Peyer's patch (tissue), 4 donors: ENCODE measurements around the gene AKR7A3. TPM values are rescaled to one million over a fixed set of nuclear protein-coding genes. Genes with fewer than 3 reads are reported as not detected.
"Not testable (repeated sequence)": the region's sequence is repeated elsewhere in the genome, so short reads cannot be mapped to it uniquely, and the experiment has no call there.

ENCODE experiments used
- DNase-seq, 3 donors: peaks; one replicate each; pipeline ENCODE4 v3.0.0-alpha.2; 2017 to 2019
- H3K27ac ChIP-seq, 4 donors: fragments of 200-600 bp; sonication (generic); one replicate each; pipeline ENCODE4 v1.5.1; 2016 to 2019
- H3K27me3 ChIP-seq, 2 donors: fragments of 200-600 bp; sonication (generic); one replicate each; pipeline ENCODE4 v1.5.1; 2019
- H3K36me3 ChIP-seq, 3 donors: fragments of 200-600 bp; sonication (generic); one replicate each; pipeline ENCODE4 v1.5.1; 2016 to 2019
- H3K4me1 ChIP-seq, 4 donors: fragments of 200-600 bp; sonication (generic); one replicate each; pipeline ENCODE4 v1.5.1; 2016 to 2019
- H3K4me3 ChIP-seq, 4 donors: fragments of 200-600 bp; sonication (generic); 1 replicate in 3 of 4; 2 replicates in 1 of 4; pipeline ENCODE4 v1.5.1; 2016 to 2019; ENCODE audit warnings: mild to moderate bottlenecking in 1 of 4
- H3K9me3 ChIP-seq, 4 donors: fragments of 200-600 bp; sonication (generic); one replicate each; pipeline ENCODE4 v1.5.1; 2016 to 2019; ENCODE audit warnings: mild to moderate bottlenecking in 1 of 4
- POLR2A ChIP-seq, 2 donors: fragments of 450-650 bp; IDR thresholded peaks; one replicate each; pipeline ENCODE4 v1.5.1; 2017; ENCODE audit warnings: antibody characterized with exemption in 2 of 2, mild to moderate bottlenecking in 2 of 2, moderate library complexity in 2 of 2
- total RNA-seq, 4 donors: library from RNA; depleted of rRNA; stranded (reverse); fragments of >200 nt; gene quantifications; one replicate each; pipeline ENCODE4 v1.1.0, GENCODE V29; 2016
- TF ChIP-seq, protein P1 (sequence below), 6 experiments: fragments of 450-650 bp in 4 of 6; fragments of 200-600 bp in 2 of 6; sonication (generic) in 1 of 6; IDR thresholded peaks; one replicate each; pipeline ENCODE4 v1.5.1; 2017 to 2019; ENCODE audit warnings: antibody characterized with exemption in 6 of 6, mild to moderate bottlenecking in 3 of 6, moderate library complexity in 1 of 6

Gene AKR7A3
- total RNA-seq, 4 donors from 2014 or later = 60.2 to 574 (median 416) TPM

DNA sequence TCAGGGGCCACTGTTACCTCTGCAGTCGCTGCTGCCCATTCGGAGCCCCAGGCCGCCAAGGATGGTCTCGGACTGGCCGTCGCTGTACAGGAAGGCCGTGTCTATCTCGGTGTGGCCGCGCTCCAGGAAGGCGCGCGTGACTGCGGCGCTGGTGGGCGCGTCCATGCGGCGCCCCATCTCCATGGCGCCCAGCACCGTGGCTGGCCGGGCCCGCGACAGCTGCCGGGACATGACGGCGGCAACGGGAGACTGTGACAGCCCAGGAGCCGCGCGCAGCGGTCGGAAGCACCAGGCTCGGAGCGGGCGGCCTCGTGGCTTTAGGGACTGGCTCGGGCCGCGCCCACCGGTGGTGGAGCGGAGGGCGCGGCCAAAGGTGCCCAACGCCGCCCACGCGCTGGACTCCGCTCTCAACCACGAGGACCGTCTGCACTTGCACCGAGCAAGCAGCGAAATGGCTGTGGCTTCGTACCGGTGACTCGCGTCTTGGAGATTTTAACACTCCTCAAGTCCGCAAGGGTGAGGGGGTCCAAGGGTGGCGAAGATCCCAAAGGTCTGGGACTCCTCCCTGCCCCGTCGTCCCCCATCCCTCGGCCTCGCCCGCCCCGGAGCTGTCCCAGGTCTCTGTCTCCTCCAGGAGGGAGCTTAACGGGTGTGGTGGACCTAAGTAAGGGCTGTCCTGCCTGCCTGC is 14.6 kb downstream of the AKR7A3 start:
- not testable (repeated sequence) for H3K36me3 ChIP-seq, H3K27me3 ChIP-seq, H3K9me3 ChIP-seq
- peak overlapping the region in 3 of 4 donors; percentile 57 to 93 (median 90) for H3K27ac ChIP-seq
- peak in 2 of 3 donors; percentile 82 to 85 for DNase-seq
- H3K4me1 ChIP-seq = peaks cover 0 to 12% (median 0%) of the 10 kb centered on the region in 4 donors
- peak; percentile 46 to 58 for TF ChIP-seq POLR2A (IDR thresholded peaks at IDR 0.05)
- H3K4me3 ChIP-seq = peak overlapping the region in 2 of 4 donors; percentile 42 to 60

DNA sequence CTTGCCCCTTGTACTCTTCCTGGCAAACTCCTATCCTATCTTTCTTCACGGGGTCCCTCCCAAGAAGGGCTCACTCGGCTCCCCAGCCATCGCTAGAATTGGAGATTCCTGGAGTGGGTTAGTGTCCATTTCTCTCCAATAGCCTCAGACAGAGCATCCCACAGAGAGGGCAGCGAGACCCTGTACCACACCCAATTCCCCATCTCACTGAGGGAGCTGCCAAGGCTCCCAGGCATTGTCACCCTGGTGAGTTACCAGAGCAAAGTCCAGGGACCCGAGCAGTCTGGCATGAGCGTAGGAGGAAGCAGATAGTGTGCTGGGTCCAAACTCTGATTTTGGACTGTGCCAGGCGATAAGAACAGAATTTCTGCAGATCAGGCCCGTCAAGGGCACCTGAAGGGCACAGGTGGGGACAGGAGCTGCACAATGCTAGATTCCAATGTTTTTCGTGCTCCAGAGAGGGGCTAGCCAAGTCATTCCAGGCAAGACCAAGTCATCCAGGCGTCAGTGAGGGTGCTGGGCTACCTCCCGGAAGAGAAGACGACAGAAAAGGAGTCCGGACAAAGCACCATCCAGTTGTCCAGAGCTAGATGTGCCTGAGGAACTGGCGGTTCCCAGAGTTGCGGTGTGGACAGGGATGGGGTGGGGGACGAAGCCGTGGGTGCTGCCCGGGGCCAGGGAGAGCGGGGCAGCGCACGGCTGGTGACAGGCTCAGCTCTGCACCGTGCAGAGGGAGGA is 15.3 kb downstream of the AKR7A3 start:
- H3K9me3 ChIP-seq = no peaks in the 10 kb centered on the region
- H3K27ac ChIP-seq = peak overlapping the region in 3 of 4 donors; percentile 57 to 93 (median 90)
- peak; percentile 25 to 35 for TF ChIP-seq POLR2A (IDR thresholded peaks at IDR 0.05)
- TF ChIP-seq, protein P1, sequence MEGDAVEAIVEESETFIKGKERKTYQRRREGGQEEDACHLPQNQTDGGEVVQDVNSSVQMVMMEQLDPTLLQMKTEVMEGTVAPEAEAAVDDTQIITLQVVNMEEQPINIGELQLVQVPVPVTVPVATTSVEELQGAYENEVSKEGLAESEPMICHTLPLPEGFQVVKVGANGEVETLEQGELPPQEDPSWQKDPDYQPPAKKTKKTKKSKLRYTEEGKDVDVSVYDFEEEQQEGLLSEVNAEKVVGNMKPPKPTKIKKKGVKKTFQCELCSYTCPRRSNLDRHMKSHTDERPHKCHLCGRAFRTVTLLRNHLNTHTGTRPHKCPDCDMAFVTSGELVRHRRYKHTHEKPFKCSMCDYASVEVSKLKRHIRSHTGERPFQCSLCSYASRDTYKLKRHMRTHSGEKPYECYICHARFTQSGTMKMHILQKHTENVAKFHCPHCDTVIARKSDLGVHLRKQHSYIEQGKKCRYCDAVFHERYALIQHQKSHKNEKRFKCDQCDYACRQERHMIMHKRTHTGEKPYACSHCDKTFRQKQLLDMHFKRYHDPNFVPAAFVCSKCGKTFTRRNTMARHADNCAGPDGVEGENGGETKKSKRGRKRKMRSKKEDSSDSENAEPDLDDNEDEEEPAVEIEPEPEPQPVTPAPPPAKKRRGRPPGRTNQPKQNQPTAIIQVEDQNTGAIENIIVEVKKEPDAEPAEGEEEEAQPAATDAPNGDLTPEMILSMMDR (IDR thresholded peaks at IDR 0.05) = no peak
- H3K4me3 ChIP-seq = peak overlapping the region in 2 of 4 donors; percentile 42 to 60
- peaks cover 0 to 12% (median 0%) of the 10 kb centered on the region in 4 donors for H3K4me1 ChIP-seq
- H3K36me3 ChIP-seq = peaks cover 0 to 16% (median 0%) of the 10 kb centered on the region in 3 donors
- DNase-seq = peak in 2 of 3 donors; percentile 84
- H3K27me3 ChIP-seq = no peaks in the 10 kb centered on the region

DNA sequence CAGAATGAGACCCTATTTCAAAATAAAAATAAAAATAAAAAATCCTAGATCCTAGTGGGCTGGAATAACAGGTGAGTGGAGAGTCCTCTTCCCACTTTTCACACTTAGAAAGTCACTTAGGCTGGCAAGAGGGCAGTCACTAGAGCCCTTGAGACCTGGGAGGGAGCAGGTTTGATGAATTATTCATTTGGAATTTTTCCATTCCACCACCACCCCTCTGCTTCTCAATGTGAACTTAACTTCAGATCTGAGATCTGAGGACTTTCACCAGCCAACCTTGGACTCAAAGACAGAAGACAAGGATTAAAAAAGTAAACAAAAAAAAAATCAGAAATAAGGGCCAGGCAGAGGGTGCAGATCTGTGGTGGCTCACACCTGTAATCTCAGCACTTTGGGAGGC is 16.5 kb downstream of the AKR7A3 start:
- no peaks in the 10 kb centered on the region for H3K9me3 ChIP-seq
- peak overlapping the region in 3 of 4 donors; percentile 57 to 93 (median 90) for H3K27ac ChIP-seq
- TF ChIP-seq POLR2A (IDR thresholded peaks at IDR 0.05) = no peak
- TF ChIP-seq, protein P1 (IDR thresholded peaks at IDR 0.05) = no peak
- peaks cover 0 to 20% (median 0%) of the 10 kb centered on the region in 3 donors for H3K36me3 ChIP-seq
- no peaks in the 10 kb centered on the region for H3K27me3 ChIP-seq
- no peak for DNase-seq
- H3K4me3 ChIP-seq = peak overlapping the region in 2 of 4 donors; percentile 42 to 60
- peaks cover 0 to 12% (median 0%) of the 10 kb centered on the region in 4 donors for H3K4me1 ChIP-seq

DNA sequence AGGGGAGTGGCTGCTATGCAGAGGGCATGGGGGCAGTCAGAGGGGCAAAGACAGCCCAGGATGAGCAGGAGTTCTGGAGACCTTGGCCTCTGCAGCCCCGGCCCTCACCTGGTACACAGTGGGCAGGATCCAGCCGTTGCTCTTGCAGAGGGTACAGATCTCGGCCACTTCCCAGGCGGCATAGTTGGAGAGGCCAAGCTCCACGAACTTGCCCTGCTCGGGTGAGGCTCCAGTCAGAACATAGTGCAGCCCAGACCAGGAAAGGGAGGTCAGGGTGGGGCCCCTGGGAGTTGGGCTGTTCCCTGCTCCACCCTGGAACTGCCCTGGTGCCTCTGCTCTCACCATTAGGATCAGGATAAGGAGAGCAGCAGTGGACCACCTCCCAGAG is 18.2 kb downstream of the AKR7A3 start:
- peak in 2 of 3 donors; percentile 70 to 77 for DNase-seq
- not testable (repeated sequence) for H3K9me3 ChIP-seq, H3K27me3 ChIP-seq
- peak overlapping the region in 1 of 4 donors; percentile 17 for H3K4me3 ChIP-seq
- peaks cover 0 to 12% (median 0%) of the 10 kb centered on the region in 4 donors for H3K4me1 ChIP-seq
- peak overlapping the region in 3 of 4 donors; percentile 32 to 90 (median 78) for H3K27ac ChIP-seq
- H3K36me3 ChIP-seq = peaks cover 0 to 27% (median 0%) of the 10 kb centered on the region in 3 donors

DNA sequence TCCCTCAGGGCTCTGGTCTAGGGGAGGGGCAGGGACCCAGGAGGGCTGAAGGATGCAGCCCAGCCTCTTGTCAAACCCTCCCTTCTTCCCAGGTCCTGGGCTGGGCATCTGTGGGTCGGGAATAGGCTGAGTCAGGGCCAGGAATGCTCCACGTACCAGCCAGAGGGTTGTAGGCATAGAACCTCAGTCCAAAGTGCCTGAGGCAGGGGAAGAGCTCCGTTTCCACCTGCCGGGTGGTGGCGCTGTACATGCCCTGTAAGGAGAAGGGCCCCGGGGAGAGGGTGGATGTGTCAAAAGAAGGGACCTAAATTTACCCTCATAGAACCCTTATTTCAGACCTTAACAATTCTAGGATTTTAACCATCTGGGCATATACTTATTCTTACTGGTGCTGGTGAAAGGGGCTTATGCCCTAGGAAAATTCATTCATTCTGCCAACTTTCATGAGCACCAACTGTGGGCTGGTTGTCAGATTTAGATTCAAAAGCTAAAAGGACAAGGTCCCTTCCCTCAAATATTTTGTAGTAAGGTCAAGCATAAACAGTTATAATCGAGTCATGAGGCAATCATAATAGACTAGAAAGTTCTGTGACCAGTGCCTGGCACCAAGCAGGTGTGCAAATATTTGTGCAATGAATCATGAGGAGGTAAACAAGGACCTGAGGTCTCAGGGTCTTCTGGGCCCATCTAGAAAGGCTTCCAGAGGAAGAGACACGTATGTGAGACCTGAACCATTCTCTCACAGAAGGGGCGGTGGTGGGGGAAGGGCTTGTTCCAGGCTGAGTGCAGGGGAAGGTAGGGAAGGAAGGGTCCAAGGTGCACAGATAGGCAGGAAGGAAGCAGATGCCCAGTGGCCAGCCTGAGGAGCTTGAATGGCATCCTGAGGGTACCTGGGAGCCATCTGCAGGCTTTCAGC is 18.9 kb downstream of the AKR7A3 start:
- not testable (repeated sequence) for H3K9me3 ChIP-seq, H3K27me3 ChIP-seq, DNase-seq, H3K4me3 ChIP-seq
- peaks cover 0 to 27% (median 0%) of the 10 kb centered on the region in 3 donors for H3K36me3 ChIP-seq
- H3K27ac ChIP-seq = peak overlapping the region in 2 of 4 donors; percentile 78 to 90
- H3K4me1 ChIP-seq = peaks cover 0 to 12% (median 0%) of the 10 kb centered on the region in 4 donors

DNA sequence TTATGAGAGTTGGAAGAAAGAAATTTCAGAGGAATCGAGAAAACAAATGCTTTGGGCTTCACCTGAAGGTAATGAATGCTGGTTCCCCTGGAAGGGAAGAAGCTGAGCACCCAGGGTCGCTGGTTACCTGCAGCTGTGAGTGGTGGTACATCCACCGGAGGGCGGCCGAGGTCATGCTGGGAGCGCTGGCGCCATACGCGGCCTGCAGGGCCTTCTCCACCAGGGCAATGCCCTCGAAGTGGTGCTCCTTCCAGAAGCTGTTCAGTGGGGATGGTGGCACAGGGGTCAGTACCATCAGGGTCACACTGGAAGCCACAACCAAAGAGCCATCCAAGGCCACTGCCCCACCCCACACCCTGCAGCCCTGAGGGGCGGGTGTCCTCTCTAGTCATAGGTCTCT is 20.1 kb downstream of the AKR7A3 start:
- Histone ChIP-seq H3K36me3 (peaks cover 0 to 25% (median 0%) of the 10 kb centered on the region in 3 donors), H3K27me3 (no peaks in the 10 kb centered on the region), H3K9me3 (no peaks in the 10 kb centered on the region), H3K4me3 (no peak overlapping the region), H3K4me1 (peaks cover 0 to 12% (median 0%) of the 10 kb centered on the region in 4 donors), H3K27ac (no peak overlapping the region)
- TF ChIP-seq, protein P1 (IDR thresholded peaks at IDR 0.05) = no peak
- TF ChIP-seq POLR2A (IDR thresholded peaks at IDR 0.05) = no peak
- no peak for DNase-seq
